Dedifferentiated amniotic fluid mesenchymal stem cell (primary cell): ENCODE results near the gene PLCZ1.
A peak's percentile ranks its signal among the peaks of the same experiment; 100 is the strongest.
"Not testable (repeated sequence)": the region's sequence is repeated elsewhere in the genome, so short reads cannot be mapped to it uniquely, and the experiment has no call there.

Experiments used
- DNase-seq: peaks from one replicate; pipeline ENCODE4 v3.0.0-alpha.2; 2016; ENCODE audit errors: extremely low spot score

Gene PLCZ1

DNA sequence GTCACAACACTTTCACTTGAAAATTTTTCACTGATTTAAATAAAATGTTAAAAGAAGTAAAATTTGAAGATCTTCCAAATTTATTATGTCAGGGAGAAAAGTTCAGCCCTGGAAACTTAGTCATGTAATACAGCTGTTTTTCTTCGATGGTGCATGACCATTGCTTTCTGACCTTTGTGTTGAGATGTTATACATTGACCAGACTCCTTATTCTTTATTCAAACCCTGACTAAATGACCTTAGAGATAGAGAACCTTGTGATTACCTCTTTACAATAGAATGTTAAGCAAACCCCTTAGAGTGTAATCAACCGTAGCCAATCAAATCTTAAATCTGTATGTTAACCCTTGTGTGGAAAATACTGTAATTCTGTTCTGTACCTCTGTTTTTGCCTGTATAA is 34.5 kb downstream of the PLCZ1 start:
- DNase-seq, result no peak

DNA sequence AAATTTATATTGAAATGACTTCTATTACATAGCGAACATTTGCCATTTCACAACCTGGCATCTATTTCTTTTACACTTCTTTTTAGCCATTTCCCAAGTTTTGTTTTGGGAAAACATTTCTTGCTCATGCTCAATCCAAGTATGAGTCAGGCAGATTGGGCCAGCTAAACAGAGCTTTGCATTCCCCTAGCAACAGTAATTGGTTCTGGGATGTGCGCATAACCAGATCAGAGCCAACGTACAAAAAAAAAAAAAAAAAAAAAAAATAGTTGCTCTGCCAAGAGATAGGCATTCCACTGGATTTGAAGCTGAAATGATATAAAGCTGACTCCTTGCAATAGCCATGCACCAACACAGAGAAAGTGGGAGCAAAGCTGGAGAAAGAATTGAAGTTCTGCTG is 37.5 kb downstream of the PLCZ1 start:
- DNase-seq, result peak; percentile 86

DNA sequence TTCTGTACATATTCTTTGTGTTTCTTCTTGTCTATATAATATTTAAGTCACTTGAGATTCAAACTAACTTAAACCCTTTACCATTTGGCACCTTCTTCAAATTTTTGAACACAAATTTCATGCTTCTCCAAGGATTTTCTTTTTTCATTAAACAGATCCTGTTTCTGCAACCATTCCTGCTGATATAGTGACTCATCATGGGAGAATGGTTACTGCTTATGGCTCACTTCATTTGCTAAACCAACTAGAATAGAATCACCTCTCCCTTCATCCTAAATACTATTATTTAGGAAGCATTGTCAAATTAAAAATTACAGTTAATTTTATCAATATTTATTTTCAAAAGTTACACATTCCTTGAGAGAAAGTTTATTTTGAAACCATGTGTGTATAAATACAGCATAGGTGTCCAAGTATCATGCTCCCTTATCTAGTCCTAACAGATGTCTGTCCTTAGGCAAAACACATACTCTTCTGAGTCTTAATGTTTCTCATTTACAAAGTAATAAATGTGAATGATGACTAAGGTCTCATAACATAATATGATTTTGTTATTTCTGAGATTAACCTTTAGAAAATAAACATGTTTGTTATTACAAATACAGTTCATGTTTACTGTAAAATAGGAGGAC is 40.7 kb downstream of the PLCZ1 start:
- peak; percentile 50 for DNase-seq

DNA sequence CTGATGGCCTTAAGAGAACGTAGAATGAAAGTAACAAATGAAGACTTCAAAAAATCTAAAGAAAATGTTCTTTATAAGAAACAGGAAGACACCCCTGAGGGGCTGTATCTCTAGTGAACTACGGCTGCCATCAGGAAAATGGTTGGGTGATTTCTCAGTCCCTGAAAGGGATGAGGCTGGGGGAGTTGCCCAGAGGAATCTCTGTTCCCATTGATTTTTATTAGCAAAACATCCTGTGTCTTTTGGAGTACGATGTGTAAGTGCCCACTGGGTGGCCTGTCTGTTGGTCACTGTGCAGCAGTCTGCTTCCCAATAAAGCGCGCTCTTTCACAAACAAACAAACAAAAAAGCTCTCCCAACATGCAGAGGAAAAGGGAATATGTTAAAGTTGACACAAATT is 43.8 kb downstream of the PLCZ1 start:
- DNase-seq, result not testable (repeated sequence)

DNA sequence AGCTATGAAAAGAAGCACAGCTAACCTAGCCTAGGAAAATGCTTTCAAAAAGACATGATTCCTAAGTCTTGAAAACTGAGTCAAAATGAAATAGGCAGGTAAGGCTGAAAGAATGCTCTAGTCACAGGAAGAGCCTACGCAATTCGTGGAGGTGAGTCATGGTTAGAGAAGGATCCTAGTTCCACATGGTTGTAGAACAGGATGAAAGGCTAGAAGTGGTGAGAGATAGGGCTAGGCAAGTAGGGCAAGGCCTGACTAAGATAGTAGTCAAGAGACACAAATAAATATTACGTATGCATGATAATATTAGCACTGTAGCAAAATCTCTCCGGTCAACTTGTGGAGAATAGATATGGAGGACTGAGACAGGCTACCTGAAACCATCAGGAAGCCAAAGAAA is 47.2 kb downstream of the PLCZ1 start:
- DNase-seq, result no peak

DNA sequence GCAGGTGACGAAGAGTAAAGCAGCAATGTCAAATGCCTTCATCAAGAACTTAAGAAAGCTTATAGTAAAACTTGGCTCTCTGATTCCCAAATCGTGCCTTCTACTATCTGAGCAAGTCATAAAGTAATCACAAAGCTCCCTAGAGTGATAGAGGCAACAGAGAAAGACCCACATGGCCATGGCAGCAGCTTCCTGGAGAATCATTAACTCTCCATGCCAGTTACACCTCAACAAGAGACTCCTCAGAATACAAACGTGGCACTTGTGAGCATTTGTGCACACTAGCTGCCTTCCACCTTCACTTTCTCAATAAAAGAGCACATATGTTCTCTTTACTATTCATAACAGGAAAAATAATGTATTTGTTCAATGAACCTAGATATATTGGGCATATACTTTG is 48.0 kb downstream of the PLCZ1 start:
- no peak for DNase-seq

DNA sequence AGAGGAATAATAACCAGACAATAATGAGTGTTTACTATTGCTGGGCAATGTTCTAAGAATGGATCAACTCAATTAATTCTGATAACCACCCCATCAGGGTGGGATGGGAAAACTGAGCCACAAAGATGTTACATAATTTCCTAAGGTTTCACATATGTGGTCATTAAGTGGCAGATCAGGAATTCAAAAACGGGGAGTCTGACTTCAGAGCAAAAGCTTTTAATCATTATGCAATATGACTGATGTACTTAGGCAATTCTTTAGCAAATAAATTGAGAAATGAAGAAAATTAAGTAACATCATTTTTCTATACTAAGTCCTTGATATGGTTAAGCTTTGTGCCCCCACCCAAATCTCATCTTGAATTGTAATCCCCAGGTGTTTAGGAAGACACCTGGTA is 53.4 kb downstream of the PLCZ1 start:
- DNase-seq, result no peak

DNA sequence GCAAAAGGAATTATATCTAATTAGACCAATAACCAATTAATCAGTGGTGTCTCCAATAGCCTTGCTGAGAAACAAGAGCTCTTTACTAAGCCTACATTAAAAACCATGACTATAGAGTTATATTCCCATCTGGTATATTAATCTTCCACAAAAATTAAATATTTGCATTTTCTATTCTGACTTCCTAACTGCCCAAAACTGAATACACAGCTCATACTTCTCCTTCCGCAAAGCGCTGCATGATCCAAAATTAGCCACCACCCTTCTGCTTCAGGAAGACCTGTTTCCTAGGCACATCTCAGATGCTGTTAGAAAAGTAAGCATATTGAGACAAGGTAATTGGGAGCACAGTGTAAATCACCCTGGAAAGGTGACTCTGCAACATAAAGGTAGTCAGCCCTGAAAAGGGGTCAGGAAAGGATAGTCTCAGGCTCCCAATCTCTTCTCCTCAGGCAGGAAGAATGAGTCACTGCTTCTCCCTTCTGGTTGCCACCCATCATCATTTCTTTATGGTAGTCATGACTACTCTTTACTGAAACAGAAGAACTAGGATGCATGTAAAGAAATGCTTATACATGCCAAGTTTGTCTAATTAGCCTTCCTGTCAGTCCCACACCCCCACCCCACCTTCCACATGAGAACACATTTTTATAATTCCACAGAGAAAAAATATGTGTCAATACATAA is 54.3 kb downstream of the PLCZ1 start:
- peak; percentile 34 for DNase-seq

DNA sequence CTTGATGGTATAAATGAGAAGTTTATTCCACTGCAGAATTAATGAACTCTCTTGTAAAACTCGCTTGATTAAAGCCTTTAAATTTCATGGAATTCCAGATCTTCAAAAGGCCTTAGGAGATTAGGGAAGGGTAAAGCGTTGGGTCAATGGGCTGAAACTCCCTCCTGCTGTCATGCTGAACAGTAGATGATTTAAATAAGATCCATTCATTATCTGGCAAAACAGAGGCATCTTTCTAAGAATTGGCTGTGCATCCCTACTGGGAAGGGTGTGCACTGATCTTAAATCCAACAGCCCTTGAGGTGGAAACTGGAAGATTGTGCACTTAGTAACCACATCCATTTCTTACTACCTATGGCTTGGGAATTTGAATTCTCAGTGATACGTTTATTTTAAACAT is 56.0 kb downstream of the PLCZ1 start:
- DNase-seq, result no peak

DNA sequence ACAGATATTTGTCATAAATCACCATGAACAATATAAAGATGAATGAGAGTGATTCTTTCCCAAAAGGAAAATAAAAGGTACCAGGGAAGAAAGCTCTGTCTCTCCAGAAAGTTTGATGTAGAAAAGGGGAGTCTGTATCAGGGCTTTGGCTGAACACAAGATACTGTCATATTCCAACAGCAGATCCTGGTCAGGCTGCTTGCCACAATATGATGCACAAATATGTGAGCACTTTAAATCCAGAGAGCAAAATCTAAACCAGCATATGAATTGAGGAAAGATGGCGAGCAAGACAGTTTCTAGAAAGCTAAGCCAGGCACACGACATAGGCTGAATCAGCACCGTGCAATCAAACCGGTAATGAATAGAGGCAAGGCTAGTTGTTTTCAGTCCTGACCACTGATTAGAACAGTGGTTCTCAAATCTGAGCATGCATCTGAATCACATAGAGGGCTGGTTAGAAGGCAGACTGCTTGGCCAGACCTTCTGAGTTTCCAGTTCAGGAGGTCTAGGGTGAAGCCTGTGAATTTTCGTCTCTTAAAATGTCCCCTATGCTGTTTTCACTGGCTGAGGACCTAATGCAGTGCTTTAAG is 60.7 kb downstream of the PLCZ1 start:
- DNase-seq, result no peak

DNA sequence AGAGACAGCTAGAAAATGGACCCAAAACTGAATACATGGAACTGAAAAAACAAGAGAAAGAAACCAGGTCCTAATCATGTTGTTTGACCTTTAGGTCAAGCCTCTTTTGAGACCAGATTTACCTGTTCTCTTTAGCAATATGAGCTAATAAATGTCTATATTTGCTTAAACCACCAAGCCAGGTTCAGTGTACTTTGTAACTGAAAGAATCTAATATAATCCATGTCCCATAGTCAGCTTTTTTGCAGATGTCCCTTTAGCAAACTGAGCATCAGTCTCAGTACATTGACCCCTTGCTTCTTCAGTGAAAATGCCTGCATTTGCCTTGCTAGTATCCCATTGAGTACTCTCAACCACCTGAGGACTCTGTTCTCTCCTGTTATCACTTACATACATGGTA is 61.7 kb downstream of the PLCZ1 start:
- no peak for DNase-seq

DNA sequence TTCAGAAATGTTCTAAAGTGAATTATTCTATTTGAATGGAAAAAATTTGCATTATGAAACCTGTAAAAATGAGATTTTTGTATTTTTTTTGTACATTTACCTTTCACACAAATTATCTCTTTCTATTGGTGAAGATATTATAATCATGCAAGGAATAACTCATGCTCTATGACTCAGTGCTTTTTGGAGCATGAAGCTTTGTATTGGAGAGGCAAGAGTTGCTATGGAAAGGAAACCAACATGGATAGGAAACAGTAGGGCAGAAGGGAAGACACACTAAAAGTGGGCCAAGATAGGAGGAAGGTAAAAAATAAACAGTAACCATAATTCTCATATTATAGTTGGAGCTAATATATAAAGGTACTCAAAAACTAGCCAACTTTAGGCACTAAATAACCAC is 79.0 kb downstream of the PLCZ1 start:
- no peak for DNase-seq

DNA sequence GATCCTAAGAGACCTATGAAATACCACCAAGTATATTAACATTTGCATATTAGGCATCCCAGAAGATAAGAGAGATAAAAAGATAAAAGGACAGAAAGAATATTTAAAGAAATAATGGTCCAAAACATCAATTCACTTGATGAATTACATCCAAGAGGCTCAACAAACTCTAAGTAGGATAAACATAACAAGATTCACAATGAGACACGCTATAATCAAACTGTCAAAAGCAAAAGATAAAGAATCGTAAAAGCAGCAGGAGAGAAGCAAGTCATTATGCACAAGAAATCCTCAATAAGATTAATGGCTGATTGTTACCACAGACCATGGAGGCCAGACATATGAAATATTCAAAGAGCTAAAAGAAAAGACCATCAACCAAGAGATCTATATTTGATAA is 79.6 kb downstream of the PLCZ1 start:
- no peak for DNase-seq

DNA sequence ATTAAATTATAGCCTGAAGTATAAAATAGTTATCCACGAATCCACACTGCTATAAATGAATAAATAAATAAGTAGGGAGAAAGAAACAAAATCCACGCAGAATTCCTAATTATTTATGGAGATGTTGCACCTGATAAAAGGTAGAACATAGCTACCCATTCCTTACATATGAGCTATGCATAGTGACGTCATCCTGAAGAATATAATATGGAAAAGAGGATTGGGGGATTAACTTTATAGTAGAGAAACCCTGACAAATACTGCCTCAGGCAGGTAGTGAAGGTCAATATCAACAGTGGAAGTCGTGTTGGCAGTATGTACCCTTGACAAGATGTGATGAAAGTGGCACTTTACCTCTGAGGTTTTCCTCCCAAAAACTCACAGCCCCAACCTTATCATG is 82.5 kb downstream of the PLCZ1 start:
- DNase-seq, result no peak

DNA sequence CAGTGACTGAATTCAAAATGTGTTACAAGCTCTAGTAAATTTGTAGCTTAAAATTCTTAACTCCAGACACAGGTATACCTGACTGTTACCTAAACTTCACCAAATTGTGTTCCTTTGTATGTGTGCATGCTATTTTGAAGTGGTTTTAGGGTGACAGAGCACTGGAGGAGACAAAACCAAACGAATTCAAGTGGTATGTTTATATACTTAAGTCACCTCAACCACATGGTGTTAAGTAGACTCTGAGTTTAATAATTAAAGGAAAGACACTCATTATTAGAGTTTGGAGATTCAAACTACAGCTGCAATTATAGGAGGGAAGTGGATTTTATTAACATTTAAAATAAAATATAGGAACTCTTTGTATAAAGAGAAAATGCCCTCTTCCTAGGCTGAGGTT is 84.3 kb downstream of the PLCZ1 start:
- DNase-seq, result no peak

DNA sequence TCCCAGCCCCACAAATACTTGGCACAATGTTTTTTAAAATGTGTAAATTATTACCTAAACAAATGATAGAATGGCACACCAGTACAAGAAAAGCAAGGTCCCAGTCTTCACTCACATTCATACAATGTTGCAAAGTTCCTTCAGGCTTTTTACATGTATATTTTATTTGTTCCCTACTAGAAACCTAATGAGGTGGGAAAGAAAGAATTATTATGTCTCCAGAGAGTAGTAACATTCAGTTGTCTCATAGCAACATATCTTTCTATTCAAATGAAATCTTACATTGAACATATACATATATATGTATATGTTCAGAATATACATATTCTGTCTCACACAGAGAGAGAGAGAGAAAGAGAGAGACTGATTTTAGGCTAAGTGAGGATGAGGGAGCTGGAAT is 85.2 kb downstream of the PLCZ1 start:
- DNase-seq, result no peak

DNA sequence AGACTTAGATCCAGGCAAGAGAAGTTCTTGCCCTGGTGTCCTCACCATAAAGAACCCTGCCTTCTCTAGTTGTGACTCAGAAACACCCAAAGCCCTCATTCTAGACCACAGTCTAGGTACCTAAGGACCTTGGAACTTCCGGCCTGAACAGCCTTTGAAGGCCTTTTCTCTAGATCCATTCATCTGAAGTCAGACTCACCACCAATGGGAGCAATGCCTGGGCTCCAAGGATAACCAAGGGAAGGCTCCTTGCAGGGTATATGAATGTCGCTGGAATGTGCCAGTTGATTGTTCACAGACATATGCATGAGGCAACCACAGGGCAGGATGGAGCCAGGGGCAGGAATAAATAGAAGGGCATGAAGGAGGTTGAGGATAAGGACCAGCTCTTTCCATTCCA is 86.3 kb downstream of the PLCZ1 start:
- DNase-seq, result no peak

DNA sequence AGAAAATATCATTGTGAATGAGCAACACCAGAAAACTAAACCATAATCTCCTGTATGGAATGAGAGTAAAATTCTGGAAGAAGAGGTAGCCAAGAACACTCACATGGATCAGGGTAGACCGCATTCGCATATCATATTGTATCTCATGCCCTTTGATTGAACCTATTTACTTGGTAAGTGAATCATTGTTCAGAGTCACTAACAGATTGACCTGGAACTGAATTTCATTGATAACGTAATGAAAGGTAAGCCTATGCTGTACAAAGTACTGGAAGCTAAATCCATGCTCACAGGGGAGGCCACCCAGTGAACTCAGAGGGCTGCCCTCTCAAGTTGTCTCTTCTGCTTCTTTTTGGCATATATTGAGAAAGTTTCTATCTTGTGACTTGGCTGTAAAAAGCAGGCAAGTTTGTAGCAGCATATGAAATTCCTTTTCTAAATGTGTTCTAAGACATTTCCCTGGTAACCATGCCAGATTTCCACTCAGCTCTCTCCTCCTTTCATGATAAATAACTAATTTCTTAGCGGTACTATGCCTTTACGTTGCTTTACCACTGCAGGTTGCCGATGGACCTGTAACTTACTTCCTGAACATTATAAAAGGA is 91.4 kb downstream of the PLCZ1 start:
- DNase-seq, result no peak

DNA sequence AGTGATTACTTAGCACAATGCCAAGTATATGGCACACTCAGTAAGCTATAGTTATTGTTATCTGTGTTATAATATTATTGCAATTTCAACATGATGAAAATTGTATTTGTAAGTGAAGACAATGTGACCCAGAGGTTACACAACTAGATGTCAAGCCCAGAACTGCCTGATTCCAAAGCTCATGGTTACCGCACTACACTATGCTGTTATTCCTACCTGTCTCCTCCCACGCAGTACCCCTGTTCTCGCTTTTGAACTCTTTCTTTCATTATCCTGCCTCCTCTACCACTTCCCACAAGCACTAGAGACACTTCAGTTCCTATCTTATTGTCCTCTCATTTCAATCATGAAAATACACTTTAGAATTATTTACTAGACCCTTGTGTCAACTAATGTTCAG is 93.2 kb downstream of the PLCZ1 start:
- no peak for DNase-seq

DNA sequence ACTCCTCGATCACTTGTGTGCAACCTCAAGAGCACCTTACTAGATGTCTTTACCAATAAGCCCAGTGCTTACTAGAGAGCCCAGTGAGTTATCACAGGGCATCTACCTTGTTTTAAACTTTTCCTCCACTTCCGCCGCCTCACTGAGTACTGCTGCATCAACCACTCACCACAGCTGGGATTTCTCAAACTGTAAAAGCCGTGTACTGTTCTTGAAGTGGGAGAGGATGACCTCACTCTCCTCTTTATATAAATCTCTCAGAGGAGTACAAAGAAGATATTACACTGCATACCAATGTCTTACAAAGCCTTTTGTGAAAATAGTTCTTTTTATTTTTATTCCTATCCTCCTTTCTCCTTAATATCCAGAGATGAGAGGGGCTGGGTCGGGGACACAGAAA is 94.1 kb downstream of the PLCZ1 start:
- peak; percentile 40 for DNase-seq

DNA sequence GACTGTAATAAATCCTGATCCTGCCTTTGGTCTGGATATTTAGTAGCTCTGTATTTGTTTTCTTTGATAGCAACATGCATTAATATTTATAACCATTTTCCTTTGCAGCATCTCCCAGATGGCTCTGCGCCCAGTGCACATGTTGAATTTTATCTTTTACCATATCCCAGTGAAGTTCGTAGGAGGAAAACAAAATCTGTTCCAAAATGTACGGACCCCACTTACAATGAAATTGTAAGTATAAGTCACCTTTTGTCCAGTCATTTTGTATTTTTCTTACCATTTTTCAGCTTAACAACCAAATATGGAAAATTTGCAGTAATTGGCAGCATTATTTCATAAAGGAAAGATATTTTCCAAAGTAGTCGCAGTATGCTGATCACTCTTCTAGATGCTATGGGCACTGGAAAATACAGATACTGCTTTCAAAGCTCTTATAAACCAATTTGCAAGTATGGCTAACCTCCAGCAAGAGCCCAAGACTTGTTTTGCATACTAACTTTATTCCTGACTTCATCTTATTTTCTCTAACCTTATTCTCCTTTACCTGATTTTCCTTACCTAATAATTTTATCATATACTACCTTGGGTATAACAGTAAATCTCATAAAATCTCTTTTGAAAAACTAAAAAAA is 97.4 kb downstream of the PLCZ1 start:
- DNase-seq, result no peak

DNA sequence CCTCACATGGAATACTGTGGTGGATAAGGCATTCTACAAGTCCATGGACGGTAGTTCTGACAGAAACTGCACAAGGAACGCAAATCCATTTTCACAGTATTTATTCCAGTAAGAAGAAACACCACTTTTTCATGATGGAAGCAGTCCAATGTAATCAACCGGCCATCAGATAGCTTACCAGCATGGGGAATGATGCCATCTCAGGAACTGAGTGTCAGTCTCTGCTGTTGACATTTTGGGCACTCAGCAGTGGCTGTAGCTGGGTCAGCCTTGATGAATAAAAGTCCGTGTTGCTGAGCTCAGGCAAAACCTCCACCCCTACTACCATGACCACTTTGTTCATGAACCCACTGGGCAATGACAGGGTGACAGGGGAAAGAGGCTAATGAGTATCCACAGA is 103.4 kb downstream of the PLCZ1 start:
- DNase-seq, result no peak
